ENCODE data around the gene IL12A. TPM values are rescaled to one million over a fixed set of nuclear protein-coding genes. Genes with fewer than 3 reads are reported as not detected.

IL12A gene
- total RNA-seq, 1 donor from 2014 or later = 0.52 TPM

- no peak overlapping the region for H3K27ac ChIP-seq (ENCODE audit: low read depth, low read length)
- H3K36me3 ChIP-seq (ENCODE audit: control insufficient read depth in 3 of 3, insufficient read depth in 3 of 3, low read length in 3 of 3) = no peaks in the 10 kb centered on the region
- no peaks in the 10 kb centered on the region for H3K9me3 ChIP-seq (ENCODE audit: control insufficient read depth in 3 of 3, low read length in 3 of 3)
- no peak overlapping the region for H3K4me3 ChIP-seq (ENCODE audit: low read length in 3 of 3)
- no peaks in the 10 kb centered on the region for H3K4me1 ChIP-seq (ENCODE audit: control insufficient read depth in 3 of 3, insufficient read depth in 3 of 3, low read length in 3 of 3)
- no peaks in the 10 kb centered on the region for H3K27me3 ChIP-seq (ENCODE audit: control insufficient read depth in 3 of 3, insufficient read depth in 3 of 3, low read length in 3 of 3)
- H3K9ac ChIP-seq (ENCODE audit: low read depth in 1 of 3, low read length in 3 of 3) = no peak overlapping the region
Measured at GRCh38 chr3:160006282-160007163, 17.9 kb downstream of the IL12A start.

GRCh38 chr3:160008961-160009360, 20.3 kb downstream of the IL12A start:
- no peak overlapping the region for H3K27ac ChIP-seq (ENCODE audit: low read depth, low read length)
- no peaks in the 10 kb centered on the region for H3K4me1 ChIP-seq (ENCODE audit: control insufficient read depth in 3 of 3, insufficient read depth in 3 of 3, low read length in 3 of 3)
- H3K9ac ChIP-seq (ENCODE audit: low read depth in 1 of 3, low read length in 3 of 3) = no peak overlapping the region
- no peaks in the 10 kb centered on the region for H3K9me3 ChIP-seq (ENCODE audit: control insufficient read depth in 3 of 3, low read length in 3 of 3)
- no peak overlapping the region for H3K4me3 ChIP-seq (ENCODE audit: low read length in 3 of 3)
- H3K36me3 ChIP-seq (ENCODE audit: control insufficient read depth in 3 of 3, insufficient read depth in 3 of 3, low read length in 3 of 3) = no peaks in the 10 kb centered on the region
- no peaks in the 10 kb centered on the region for H3K27me3 ChIP-seq (ENCODE audit: control insufficient read depth in 3 of 3, insufficient read depth in 3 of 3, low read length in 3 of 3)

- Histone ChIP-seq H3K9me3 (ENCODE audit: control insufficient read depth in 3 of 3, low read length in 3 of 3) (no peaks in the 10 kb centered on the region), H3K4me3 (ENCODE audit: low read length in 3 of 3) (no peak overlapping the region), H3K27ac (ENCODE audit: low read depth, low read length) (no peak overlapping the region), H3K4me1 (ENCODE audit: control insufficient read depth in 3 of 3, insufficient read depth in 3 of 3, low read length in 3 of 3) (no peaks in the 10 kb centered on the region), H3K36me3 (ENCODE audit: control insufficient read depth in 3 of 3, insufficient read depth in 3 of 3, low read length in 3 of 3) (no peaks in the 10 kb centered on the region), H3K27me3 (ENCODE audit: control insufficient read depth in 3 of 3, insufficient read depth in 3 of 3, low read length in 3 of 3) (no peaks in the 10 kb centered on the region), H3K9ac (ENCODE audit: low read depth in 1 of 3, low read length in 3 of 3) (no peak overlapping the region)
Measured at GRCh38 chr3:160009525-160009924, 20.9 kb downstream of the IL12A start.

- no peak overlapping the region for H3K4me3 ChIP-seq (ENCODE audit: low read length in 3 of 3)
- H3K9ac ChIP-seq (ENCODE audit: low read depth in 1 of 3, low read length in 3 of 3) = no peak overlapping the region
- no peaks in the 10 kb centered on the region for H3K9me3 ChIP-seq (ENCODE audit: control insufficient read depth in 3 of 3, low read length in 3 of 3)
- no peaks in the 10 kb centered on the region for H3K4me1 ChIP-seq (ENCODE audit: control insufficient read depth in 3 of 3, insufficient read depth in 3 of 3, low read length in 3 of 3)
- H3K27me3 ChIP-seq (ENCODE audit: control insufficient read depth in 3 of 3, insufficient read depth in 3 of 3, low read length in 3 of 3) = no peaks in the 10 kb centered on the region
- no peaks in the 10 kb centered on the region for H3K36me3 ChIP-seq (ENCODE audit: control insufficient read depth in 3 of 3, insufficient read depth in 3 of 3, low read length in 3 of 3)
- no peak overlapping the region for H3K27ac ChIP-seq (ENCODE audit: low read depth, low read length)
Measured at GRCh38 chr3:160010578-160010977, 21.9 kb downstream of the IL12A start.

- Histone ChIP-seq H3K27ac (ENCODE audit: low read depth, low read length) (no peak overlapping the region), H3K4me3 (ENCODE audit: low read length in 3 of 3) (no peak overlapping the region), H3K36me3 (ENCODE audit: control insufficient read depth in 3 of 3, insufficient read depth in 3 of 3, low read length in 3 of 3) (no peaks in the 10 kb centered on the region), H3K9me3 (ENCODE audit: control insufficient read depth in 3 of 3, low read length in 3 of 3) (no peaks in the 10 kb centered on the region), H3K4me1 (ENCODE audit: control insufficient read depth in 3 of 3, insufficient read depth in 3 of 3, low read length in 3 of 3) (no peaks in the 10 kb centered on the region), H3K9ac (ENCODE audit: low read depth in 1 of 3, low read length in 3 of 3) (no peak overlapping the region), H3K27me3 (ENCODE audit: control insufficient read depth in 3 of 3, insufficient read depth in 3 of 3, low read length in 3 of 3) (no peaks in the 10 kb centered on the region)
Measured at GRCh38 chr3:160012108-160012507, 23.5 kb downstream of the IL12A start.

- Histone ChIP-seq H3K4me1 (ENCODE audit: control insufficient read depth in 3 of 3, insufficient read depth in 3 of 3, low read length in 3 of 3) (no peaks in the 10 kb centered on the region), H3K27me3 (ENCODE audit: control insufficient read depth in 3 of 3, insufficient read depth in 3 of 3, low read length in 3 of 3) (no peaks in the 10 kb centered on the region), H3K27ac (ENCODE audit: low read depth, low read length) (no peak overlapping the region), H3K36me3 (ENCODE audit: control insufficient read depth in 3 of 3, insufficient read depth in 3 of 3, low read length in 3 of 3) (no peaks in the 10 kb centered on the region), H3K4me3 (ENCODE audit: low read length in 3 of 3) (no peak overlapping the region), H3K9me3 (ENCODE audit: control insufficient read depth in 3 of 3, low read length in 3 of 3) (no peaks in the 10 kb centered on the region), H3K9ac (ENCODE audit: low read depth in 1 of 3, low read length in 3 of 3) (no peak overlapping the region)
Measured at GRCh38 chr3:160016972-160017371, 28.3 kb downstream of the IL12A start.

GRCh38 chr3:160018959-160019358, 30.3 kb downstream of the IL12A start:
- H3K9ac ChIP-seq (ENCODE audit: low read depth in 1 of 3, low read length in 3 of 3) = no peak overlapping the region
- H3K27me3 ChIP-seq (ENCODE audit: control insufficient read depth in 3 of 3, insufficient read depth in 3 of 3, low read length in 3 of 3) = no peaks in the 10 kb centered on the region
- H3K27ac ChIP-seq (ENCODE audit: low read depth, low read length) = no peak overlapping the region

GRCh38 chr3:160020057-160020711, 31.5 kb downstream of the IL12A start:
- Histone ChIP-seq H3K4me1 (ENCODE audit: control insufficient read depth in 3 of 3, insufficient read depth in 3 of 3, low read length in 3 of 3) (no peaks in the 10 kb centered on the region), H3K9me3 (ENCODE audit: control insufficient read depth in 3 of 3, low read length in 3 of 3) (no peaks in the 10 kb centered on the region), H3K27ac (ENCODE audit: low read depth, low read length) (no peak overlapping the region), H3K4me3 (ENCODE audit: low read length in 3 of 3) (no peak overlapping the region), H3K9ac (ENCODE audit: low read depth in 1 of 3, low read length in 3 of 3) (no peak overlapping the region), H3K27me3 (ENCODE audit: control insufficient read depth in 3 of 3, insufficient read depth in 3 of 3, low read length in 3 of 3) (no peaks in the 10 kb centered on the region), H3K36me3 (ENCODE audit: control insufficient read depth in 3 of 3, insufficient read depth in 3 of 3, low read length in 3 of 3) (no peaks in the 10 kb centered on the region)

More at GRCh38 chr3:160018959-160019358, 30.3 kb downstream of the IL12A start:
- H3K36me3 ChIP-seq (ENCODE audit: control insufficient read depth in 3 of 3, insufficient read depth in 3 of 3, low read length in 3 of 3) = no peaks in the 10 kb centered on the region
- no peaks in the 10 kb centered on the region for H3K9me3 ChIP-seq (ENCODE audit: control insufficient read depth in 3 of 3, low read length in 3 of 3)
- H3K4me3 ChIP-seq (ENCODE audit: low read length in 3 of 3) = no peak overlapping the region
- no peaks in the 10 kb centered on the region for H3K4me1 ChIP-seq (ENCODE audit: control insufficient read depth in 3 of 3, insufficient read depth in 3 of 3, low read length in 3 of 3)

GRCh38 chr3:160022068-160022467, 33.4 kb downstream of the IL12A start:
- Histone ChIP-seq H3K27me3 (ENCODE audit: control insufficient read depth in 3 of 3, insufficient read depth in 3 of 3, low read length in 3 of 3) (no peaks in the 10 kb centered on the region), H3K9ac (ENCODE audit: low read depth in 1 of 3, low read length in 3 of 3) (no peak overlapping the region), H3K27ac (ENCODE audit: low read depth, low read length) (no peak overlapping the region), H3K4me1 (ENCODE audit: control insufficient read depth in 3 of 3, insufficient read depth in 3 of 3, low read length in 3 of 3) (no peaks in the 10 kb centered on the region), H3K9me3 (ENCODE audit: control insufficient read depth in 3 of 3, low read length in 3 of 3) (no peaks in the 10 kb centered on the region), H3K36me3 (ENCODE audit: control insufficient read depth in 3 of 3, insufficient read depth in 3 of 3, low read length in 3 of 3) (no peaks in the 10 kb centered on the region), H3K4me3 (ENCODE audit: low read length in 3 of 3) (no peak overlapping the region)

- no peaks in the 10 kb centered on the region for H3K9me3 ChIP-seq (ENCODE audit: control insufficient read depth in 3 of 3, low read length in 3 of 3)
- no peak overlapping the region for H3K27ac ChIP-seq (ENCODE audit: low read depth, low read length)
- no peaks in the 10 kb centered on the region for H3K27me3 ChIP-seq (ENCODE audit: control insufficient read depth in 3 of 3, insufficient read depth in 3 of 3, low read length in 3 of 3)
- H3K9ac ChIP-seq (ENCODE audit: low read depth in 1 of 3, low read length in 3 of 3) = no peak overlapping the region
- H3K4me1 ChIP-seq (ENCODE audit: control insufficient read depth in 3 of 3, insufficient read depth in 3 of 3, low read length in 3 of 3) = no peaks in the 10 kb centered on the region
- H3K36me3 ChIP-seq (ENCODE audit: control insufficient read depth in 3 of 3, insufficient read depth in 3 of 3, low read length in 3 of 3) = no peaks in the 10 kb centered on the region
- H3K4me3 ChIP-seq (ENCODE audit: low read length in 3 of 3) = no peak overlapping the region
Measured at GRCh38 chr3:160023476-160023875, 34.8 kb downstream of the IL12A start.
